Trophoblast cell (in vitro differentiated cells and primary cell): Measurements from ENCODE around the gene RASGRF1.

Experiments used
- DNase-seq, 2 donors: peaks; one replicate each; pipeline ENCODE4 v3.0.0-alpha.2; 2016
- H2AFZ ChIP-seq: 2 replicates; pipeline ENCODE4 v1.6.1; 2013; ENCODE audit warnings: low read length, moderate library complexity, mild to moderate bottlenecking; ENCODE audit not compliant: insufficient read depth, poor library complexity
- H2AK5ac ChIP-seq: 2 replicates; pipeline ENCODE4 v1.6.1; 2013; ENCODE audit warnings: mild to moderate bottlenecking, low read length
- H2BK120ac ChIP-seq: 2 replicates; pipeline ENCODE4 v1.6.1; 2013; ENCODE audit warnings: low read length, mild to moderate bottlenecking, moderate library complexity; ENCODE audit not compliant: insufficient read depth, poor library complexity
- H2BK12ac ChIP-seq: 2 replicates; pipeline ENCODE4 v1.6.1; 2013; ENCODE audit warnings: mild to moderate bottlenecking, low read length, moderate library complexity
- H2BK5ac ChIP-seq: 2 replicates; pipeline ENCODE4 v1.6.1; 2013; ENCODE audit warnings: low read length, low read depth, moderate library complexity, mild to moderate bottlenecking; ENCODE audit not compliant: poor library complexity
- H3K14ac ChIP-seq: 2 replicates; pipeline ENCODE4 v1.6.1; 2013; ENCODE audit warnings: mild to moderate bottlenecking, low read length
- H3K18ac ChIP-seq: 2 replicates; pipeline ENCODE4 v1.6.1; 2013; ENCODE audit warnings: mild to moderate bottlenecking, low read length
- H3K23ac ChIP-seq: 2 replicates; pipeline ENCODE4 v1.6.1; 2013; ENCODE audit warnings: low read length
- H3K27ac ChIP-seq: 2 replicates; pipeline ENCODE4 v1.5.1; 2013; ENCODE audit warnings: low read depth, mild to moderate bottlenecking, inconsistent platforms, low read length, moderate library complexity
- H3K27me3 ChIP-seq: 2 replicates; pipeline ENCODE4 v1.6.1; 2013; ENCODE audit warnings: inconsistent platforms, mild to moderate bottlenecking, low read length, moderate library complexity; ENCODE audit not compliant: insufficient read depth
- H3K36me3 ChIP-seq, 2 experiments: 1 replicate in 1 of 2; 2 replicates in 1 of 2; pipeline ENCODE4 v1.6.1; 2013; ENCODE audit warnings: low read length in 2 of 2, mild to moderate bottlenecking in 2 of 2, moderate library complexity in 1 of 2; ENCODE audit not compliant: insufficient read depth in 2 of 2, control insufficient read depth in 1 of 2
- H3K4ac ChIP-seq: 2 replicates; pipeline ENCODE4 v1.6.1; 2013; ENCODE audit warnings: low read depth, mild to moderate bottlenecking, low read length, moderate library complexity
- H3K4me1 ChIP-seq, 2 experiments: 1 replicate in 1 of 2; 2 replicates in 1 of 2; pipeline ENCODE4 v1.6.1; 2013; ENCODE audit warnings: low read length in 2 of 2, mild to moderate bottlenecking in 2 of 2, moderate library complexity in 1 of 2; ENCODE audit not compliant: insufficient read depth in 2 of 2, control insufficient read depth in 1 of 2
- H3K4me2 ChIP-seq: 2 replicates; pipeline ENCODE4 v1.6.1; 2013; ENCODE audit warnings: inconsistent platforms, mild to moderate bottlenecking, low read length, moderate library complexity
- H3K4me3 ChIP-seq: 2 replicates; pipeline ENCODE4 v1.5.1; 2013; ENCODE audit warnings: mild to moderate bottlenecking, low read depth, low read length, inconsistent platforms
- H3K79me1 ChIP-seq: one replicate; pipeline ENCODE4 v1.6.1; 2013; ENCODE audit warnings: low read length
- H3K79me2 ChIP-seq: 2 replicates; pipeline ENCODE4 v1.6.1; 2013; ENCODE audit warnings: low read length, mild to moderate bottlenecking; ENCODE audit not compliant: control insufficient read depth, insufficient read depth, poor library complexity
- H3K9ac ChIP-seq: 2 replicates; pipeline ENCODE4 v1.6.1; 2013; ENCODE audit warnings: mild to moderate bottlenecking, low read length
- H3K9me3 ChIP-seq: 2 replicates; pipeline ENCODE4 v1.6.1; 2013; ENCODE audit warnings: low read depth, mild to moderate bottlenecking, control low read depth, inconsistent platforms, low read length; ENCODE audit not compliant: insufficient read depth
- H4K12ac ChIP-seq: 2 replicates; pipeline ENCODE4 v1.6.1; 2013; ENCODE audit warnings: low read depth, mild to moderate bottlenecking, low read length, moderate library complexity
- H4K8ac ChIP-seq: 2 replicates; pipeline ENCODE4 v1.6.1; 2013; ENCODE audit warnings: low read depth, mild to moderate bottlenecking, low read length, moderate library complexity
- H4K91ac ChIP-seq: one replicate; pipeline ENCODE4 v1.6.1; 2013; ENCODE audit warnings: low read depth, mild to moderate bottlenecking, low read length, moderate library complexity
- WGBS: extraction: QIAGEN DNeasy Blood & Tissue Kit; methylation state at CpG from one replicate; pipeline ENCODE4 v1.1.7; 2013; ENCODE audit warnings: missing lambda C conversion rate; ENCODE audit not compliant: insufficient read length, insufficient coverage; ENCODE audit errors: extremely low coverage; 5-methylcytosine and 5-hydroxymethylcytosine counted together

Gene RASGRF1

DNA sequence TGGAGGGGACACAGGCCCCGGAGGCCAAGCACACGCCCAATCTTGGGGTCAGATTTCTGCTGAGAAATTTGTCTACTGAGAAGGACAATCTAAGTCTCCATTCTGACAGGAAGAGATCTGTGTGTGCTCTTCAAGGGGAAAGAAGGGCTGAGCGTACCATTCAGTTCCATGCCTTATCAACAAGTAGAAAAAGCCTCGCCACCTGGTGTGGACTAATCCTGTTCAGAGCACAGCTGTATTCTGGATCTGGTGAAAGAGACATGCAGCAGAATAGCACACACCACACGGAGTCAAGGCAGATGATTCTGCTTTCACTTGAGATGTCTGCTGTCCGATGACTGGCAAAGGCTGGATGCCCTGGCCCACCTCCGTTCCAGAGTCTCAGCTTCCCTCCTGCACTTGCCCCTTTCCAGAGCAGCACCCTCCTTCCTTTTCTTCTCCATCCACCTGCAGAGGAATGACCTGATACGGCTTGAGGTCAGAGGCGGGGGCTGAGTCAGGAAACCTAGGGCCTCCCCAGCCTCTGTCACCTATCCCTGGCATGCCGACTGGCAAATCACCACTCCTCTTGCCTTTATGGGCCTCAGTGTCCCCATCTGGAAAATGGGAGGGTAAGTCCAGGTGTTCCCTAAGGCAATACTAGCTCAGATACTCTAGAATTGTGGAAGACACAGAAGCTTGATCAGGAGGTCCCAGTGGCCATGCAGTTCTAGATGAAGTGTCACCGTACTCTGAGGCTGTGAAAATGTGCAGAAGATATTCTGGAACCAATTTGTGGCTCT lies 108.9 kb downstream of the RASGRF1 start:
- no peak overlapping the region for H2AFZ ChIP-seq
- H4K91ac ChIP-seq, result no peak overlapping the region
- H2BK120ac ChIP-seq, result no peak overlapping the region
- H3K4me2 ChIP-seq, result no peak overlapping the region
- no CpG with 5 or more reads among the region's 11 CpGs for WGBS
- no peaks in the 10 kb centered on the region for H3K79me2 ChIP-seq
- no peaks in the 10 kb centered on the region for H3K79me1 ChIP-seq
- peaks cover 2% of the 10 kb centered on the region for H3K9me3 ChIP-seq
- H2BK12ac ChIP-seq, result no peak overlapping the region
- no peak overlapping the region for H4K8ac ChIP-seq
- H2BK5ac ChIP-seq, result no peak overlapping the region
- H2AK5ac ChIP-seq, result no peak overlapping the region
- no peak overlapping the region for H3K4ac ChIP-seq
- DNase-seq, result no peak
- H3K9ac ChIP-seq, result no peak overlapping the region
- H3K27ac ChIP-seq, result no peak overlapping the region
- H3K14ac ChIP-seq, result no peak overlapping the region
- no peak overlapping the region for H4K12ac ChIP-seq
- H3K23ac ChIP-seq, result no peak overlapping the region
- no peak overlapping the region for H3K4me3 ChIP-seq
- peaks cover 0 to 3% of the 10 kb centered on the region in 2 experiments for H3K4me1 ChIP-seq
- H3K18ac ChIP-seq, result no peak overlapping the region
- no peaks in the 10 kb centered on the region for H3K27me3 ChIP-seq
- peaks cover 0 to 2% of the 10 kb centered on the region in 2 experiments for H3K36me3 ChIP-seq

DNA sequence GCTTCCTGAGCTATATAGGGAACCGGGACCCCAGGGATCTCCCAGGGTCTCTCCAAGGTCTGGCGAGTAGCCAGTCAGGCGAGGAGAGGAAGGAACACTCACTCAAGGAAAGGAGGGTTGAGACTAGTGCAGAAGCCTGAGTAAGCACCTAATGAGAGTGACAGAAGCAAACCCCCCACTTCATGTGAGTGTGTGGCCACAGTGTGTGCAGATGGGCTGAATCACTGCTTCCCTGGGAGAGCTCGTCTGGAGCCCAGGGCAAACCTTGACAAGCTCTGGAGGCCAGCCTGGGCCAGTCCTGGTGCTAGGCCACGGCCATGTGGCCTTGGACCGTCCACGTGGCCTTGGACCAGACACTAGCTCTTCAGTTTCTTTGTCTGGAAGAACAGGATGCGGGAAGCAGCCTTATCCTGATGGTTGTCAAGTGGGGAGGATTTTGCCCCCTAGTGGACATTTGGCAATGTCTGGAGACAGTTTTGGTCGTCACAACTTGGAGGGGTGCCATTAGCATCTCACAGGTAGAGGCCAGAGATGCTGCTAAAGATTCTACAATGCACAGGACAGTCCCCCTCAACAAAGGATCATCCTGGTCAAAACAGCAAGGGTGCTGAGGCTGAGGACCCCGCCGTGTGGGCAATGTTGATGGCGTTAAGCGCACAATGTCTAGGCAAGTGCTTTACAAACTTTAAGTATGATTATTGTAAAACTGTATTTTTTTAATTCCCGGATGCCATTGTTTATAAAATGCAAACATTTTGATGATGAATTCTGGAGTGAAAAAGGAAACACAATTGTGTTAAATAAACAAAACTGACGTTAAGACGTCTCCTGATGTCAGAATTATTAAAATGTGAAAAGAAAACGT lies 110.9 kb downstream of the RASGRF1 start:
- no peaks in the 10 kb centered on the region for H3K9me3 ChIP-seq
- peak overlapping the region; percentile 18 for H3K14ac ChIP-seq
- no peak overlapping the region for H2BK5ac ChIP-seq
- peaks cover 0 to 3% of the 10 kb centered on the region in 2 experiments for H3K4me1 ChIP-seq
- WGBS, result no CpG with 5 or more reads among the region's 17 CpGs
- H2AFZ ChIP-seq, result no peak overlapping the region
- peaks cover 0 to 2% of the 10 kb centered on the region in 2 experiments for H3K36me3 ChIP-seq
- H3K79me1 ChIP-seq, result no peaks in the 10 kb centered on the region
- H3K4me3 ChIP-seq, result no peak overlapping the region
- H2BK12ac ChIP-seq, result peak overlapping the region; percentile 7
- H3K4ac ChIP-seq, result no peak overlapping the region
- H3K27me3 ChIP-seq, result no peaks in the 10 kb centered on the region
- no peak overlapping the region for H3K18ac ChIP-seq
- H3K9ac ChIP-seq, result no peak overlapping the region
- H3K27ac ChIP-seq, result no peak overlapping the region
- H2BK120ac ChIP-seq, result peak overlapping the region; percentile 7
- H3K23ac ChIP-seq, result no peak overlapping the region
- H4K12ac ChIP-seq, result peak overlapping the region; percentile 20
- H3K4me2 ChIP-seq, result no peak overlapping the region
- H3K79me2 ChIP-seq, result no peaks in the 10 kb centered on the region
- peak overlapping the region; percentile 67 for H4K91ac ChIP-seq
- peak overlapping the region; percentile 40 for H4K8ac ChIP-seq
- peak; percentile 76 to 91 for DNase-seq
- H2AK5ac ChIP-seq, result peak overlapping the region; percentile 24

DNA sequence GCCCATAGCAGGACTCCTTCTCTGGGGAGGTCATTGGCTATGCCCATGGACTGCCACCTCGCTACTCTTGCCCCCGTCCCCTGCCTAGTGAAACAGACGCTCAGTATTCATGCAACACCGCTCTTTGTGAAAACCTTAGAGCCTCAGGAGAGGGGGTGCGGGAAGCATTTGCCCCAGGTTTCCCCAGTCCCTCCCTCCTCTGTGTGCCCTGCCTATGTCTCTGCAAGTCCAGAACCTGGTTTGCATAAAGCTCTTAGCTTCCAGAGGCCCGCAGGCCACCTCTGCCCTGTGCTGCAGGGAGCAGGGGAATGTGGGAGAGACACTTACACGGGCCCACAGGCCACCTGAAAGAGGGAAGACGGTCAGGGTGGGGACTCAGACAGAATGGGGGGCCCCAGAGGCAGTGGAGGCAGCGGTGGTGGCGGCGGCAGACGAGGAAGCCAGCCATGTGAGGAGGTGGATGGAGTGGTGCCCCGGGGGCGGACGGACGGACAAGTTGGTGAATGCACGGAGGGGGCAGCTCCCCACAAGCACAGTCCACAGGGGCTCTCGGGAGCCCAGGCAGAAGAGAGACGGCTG lies 111.9 kb downstream of the RASGRF1 start:
- Histone ChIP-seq H2BK12ac (no peak overlapping the region), H3K79me2 (no peaks in the 10 kb centered on the region)

DNA sequence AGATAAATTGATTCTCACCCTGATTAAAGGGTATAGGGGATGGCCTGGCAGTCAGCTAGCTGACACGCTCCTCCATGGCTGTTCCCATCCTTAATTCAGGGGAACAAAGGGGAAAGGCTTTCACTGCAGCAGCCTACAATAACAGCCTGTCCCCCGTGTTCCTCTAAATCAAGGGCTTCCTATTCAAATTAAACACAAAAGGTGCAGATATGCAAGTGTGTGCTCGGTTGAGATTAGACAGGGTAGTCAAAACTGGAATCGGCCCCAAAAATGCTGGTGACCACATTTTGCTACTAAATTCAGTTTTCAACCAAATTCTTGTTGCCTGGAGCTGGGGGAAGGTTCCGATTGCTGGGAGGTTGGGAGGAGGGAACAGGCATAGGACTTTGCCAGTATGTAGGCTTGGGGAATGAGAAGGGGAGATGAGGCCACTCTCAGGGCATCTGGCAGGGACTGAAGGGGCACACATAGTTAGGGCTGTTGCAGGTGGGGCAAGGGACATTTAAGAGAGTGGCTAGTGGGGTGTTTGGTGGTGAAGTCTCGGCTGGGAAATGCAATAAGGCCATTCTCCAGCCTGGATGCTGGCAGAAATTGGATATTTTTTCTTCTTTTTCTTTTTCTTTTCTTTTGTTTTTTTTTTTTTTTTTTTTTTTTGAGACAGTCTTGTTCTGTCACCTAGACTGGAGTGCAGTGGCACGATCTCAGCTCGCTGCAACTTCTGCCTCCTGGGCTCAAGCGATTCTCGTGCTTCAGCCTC lies 112.8 kb downstream of the RASGRF1 start:
- H3K4me2 ChIP-seq, result no peak overlapping the region
- no peaks in the 10 kb centered on the region for H3K36me3 ChIP-seq
- no peaks in the 10 kb centered on the region for H3K79me1 ChIP-seq
- peaks cover 0 to 3% of the 10 kb centered on the region in 2 experiments for H3K4me1 ChIP-seq
- H4K91ac ChIP-seq, result no peak overlapping the region
- no peaks in the 10 kb centered on the region for H3K27me3 ChIP-seq
- no peak overlapping the region for H3K4ac ChIP-seq
- no peak overlapping the region for H2BK12ac ChIP-seq
- H3K14ac ChIP-seq, result no peak overlapping the region
- H2BK120ac ChIP-seq, result no peak overlapping the region
- no peaks in the 10 kb centered on the region for H3K79me2 ChIP-seq
- H3K4me3 ChIP-seq, result no peak overlapping the region
- H2AK5ac ChIP-seq, result no peak overlapping the region
- no CpG with 5 or more reads among the region's 10 CpGs for WGBS
- no peak overlapping the region for H2BK5ac ChIP-seq
- no peak overlapping the region for H3K18ac ChIP-seq
- no peak overlapping the region for H3K23ac ChIP-seq
- H4K8ac ChIP-seq, result no peak overlapping the region
- H4K12ac ChIP-seq, result no peak overlapping the region
- no peak overlapping the region for H3K27ac ChIP-seq
- H3K9ac ChIP-seq, result no peak overlapping the region
- no peak for DNase-seq
- H2AFZ ChIP-seq, result no peak overlapping the region
- H3K9me3 ChIP-seq, result no peaks in the 10 kb centered on the region

More for the DNA sequence above, 111.9 kb downstream of the RASGRF1 start:
- peaks cover 0 to 3% of the 10 kb centered on the region in 2 experiments for H3K4me1 ChIP-seq
- no peaks in the 10 kb centered on the region for H3K27me3 ChIP-seq
- H4K12ac ChIP-seq, result no peak overlapping the region
- H4K91ac ChIP-seq, result no peak overlapping the region
- no peaks in the 10 kb centered on the region for H3K9me3 ChIP-seq
- H4K8ac ChIP-seq, result peak overlapping the region; percentile 40
- no peak overlapping the region for H2AK5ac ChIP-seq
- H3K4me3 ChIP-seq, result no peak overlapping the region
- no peaks in the 10 kb centered on the region for H3K79me1 ChIP-seq
- WGBS, result no CpG with 5 or more reads among the region's 19 CpGs
- no peak overlapping the region for H3K23ac ChIP-seq
- no peak overlapping the region for H2AFZ ChIP-seq
- H3K4ac ChIP-seq, result no peak overlapping the region
- no peaks in the 10 kb centered on the region for H3K36me3 ChIP-seq
- H2BK5ac ChIP-seq, result no peak overlapping the region
- H3K9ac ChIP-seq, result no peak overlapping the region
- DNase-seq, result no peak
- no peak overlapping the region for H3K4me2 ChIP-seq
- H2BK120ac ChIP-seq, result no peak overlapping the region
- no peak overlapping the region for H3K14ac ChIP-seq
- no peak overlapping the region for H3K18ac ChIP-seq
- H3K27ac ChIP-seq, result no peak overlapping the region
